Spleen (tissue), 7 donors: ENCODE data around the gene MUC5B.
"Not testable (repeated sequence)": the region's sequence is repeated elsewhere in the genome, so short reads cannot be mapped to it uniquely, and the experiment has no call there.

ENCODE experiments used
- POLR2A ChIP-seq, 3 donors: fragments of 450-650 bp; IDR thresholded peaks; one replicate each; pipeline ENCODE4 v1.5.1; 2017; ENCODE audit warnings: antibody characterized with exemption in 3 of 3, mild to moderate bottlenecking in 1 of 3
- POLR2AphosphoS5 ChIP-seq, 3 donors: sonication (generic); formaldehyde crosslinking; IDR thresholded peaks; one replicate each; pipeline ENCODE4 v1.5.1; 2017; ENCODE audit warnings: antibody characterized with exemption in 3 of 3
- TF ChIP-seq, protein P1 (sequence below), 11 experiments: fragments of 200-600 bp in 7 of 11; fragments of 450-650 bp in 4 of 11; sonication (generic) in 4 of 11; IDR thresholded peaks in 8 of 11; conservative IDR thresholded peaks in 3 of 11; 1 replicate in 7 of 11; 2 replicates in 4 of 11; pipeline versions ENCODE4 v1.4.0 to v1.8.0; 2016 to 2021; ENCODE audit warnings: antibody characterized with exemption in 11 of 11, inconsistent platforms in 4 of 11, mild to moderate bottlenecking in 1 of 11
- donor health status: DM: no; HTN: no; CAD: no; lungs with moderate emphysema.
- donor health status: DM: no; HTN: no; CAD: no.
- donor health status: DM: no; HTN: no; CAD: no.

DNA sequence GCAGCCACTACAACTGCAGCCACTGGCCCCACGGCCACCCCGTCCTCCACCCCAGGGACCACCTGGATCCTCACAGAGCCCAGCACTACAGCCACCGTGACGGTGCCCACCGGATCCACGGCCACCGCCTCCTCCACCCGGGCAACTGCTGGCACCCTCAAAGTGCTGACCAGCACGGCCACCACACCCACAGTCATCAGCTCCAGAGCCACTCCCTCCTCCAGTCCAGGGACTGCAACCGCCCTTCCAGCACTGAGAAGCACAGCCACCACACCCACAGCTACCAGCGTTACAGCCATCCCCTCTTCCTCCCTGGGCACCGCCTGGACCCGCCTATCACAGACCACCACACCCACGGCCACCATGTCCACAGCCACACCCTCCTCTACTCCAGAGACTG, 23.4 kb downstream of the MUC5B start:
- TF ChIP-seq, protein P1, sequence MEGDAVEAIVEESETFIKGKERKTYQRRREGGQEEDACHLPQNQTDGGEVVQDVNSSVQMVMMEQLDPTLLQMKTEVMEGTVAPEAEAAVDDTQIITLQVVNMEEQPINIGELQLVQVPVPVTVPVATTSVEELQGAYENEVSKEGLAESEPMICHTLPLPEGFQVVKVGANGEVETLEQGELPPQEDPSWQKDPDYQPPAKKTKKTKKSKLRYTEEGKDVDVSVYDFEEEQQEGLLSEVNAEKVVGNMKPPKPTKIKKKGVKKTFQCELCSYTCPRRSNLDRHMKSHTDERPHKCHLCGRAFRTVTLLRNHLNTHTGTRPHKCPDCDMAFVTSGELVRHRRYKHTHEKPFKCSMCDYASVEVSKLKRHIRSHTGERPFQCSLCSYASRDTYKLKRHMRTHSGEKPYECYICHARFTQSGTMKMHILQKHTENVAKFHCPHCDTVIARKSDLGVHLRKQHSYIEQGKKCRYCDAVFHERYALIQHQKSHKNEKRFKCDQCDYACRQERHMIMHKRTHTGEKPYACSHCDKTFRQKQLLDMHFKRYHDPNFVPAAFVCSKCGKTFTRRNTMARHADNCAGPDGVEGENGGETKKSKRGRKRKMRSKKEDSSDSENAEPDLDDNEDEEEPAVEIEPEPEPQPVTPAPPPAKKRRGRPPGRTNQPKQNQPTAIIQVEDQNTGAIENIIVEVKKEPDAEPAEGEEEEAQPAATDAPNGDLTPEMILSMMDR (IDR thresholded peaks at IDR 0.05 in 8 of 11, conservative IDR thresholded peaks at IDR 0.05 in 3 of 11) = not testable (repeated sequence)
- TF ChIP-seq POLR2AphosphoS5, POLR2A (IDR thresholded peaks at IDR 0.05): not testable (repeated sequence)
